ENCODE results near the gene SPATS2.
"Not testable (repeated sequence)": the region's sequence is repeated elsewhere in the genome, so short reads cannot be mapped to it uniquely, and the experiment has no call there.

Gene SPATS2

GRCh38 chr12:49496417-49497360 lies 129.4 kb downstream of the SPATS2 start:
- DNase-seq (ENCODE audit: low spot score): no peak
- TF ChIP-seq CTCF (IDR thresholded peaks at IDR 0.05; ENCODE audit: borderline replicate concordance, control extremely low read depth, extremely low read depth, insufficient read depth, missing control alignments): no peak
- in situ Hi-C loops (cut with MboI; ENCODE audit: low sequenced_read_pairs, unreplicated experiment): no loop called here

GRCh38 chr12:49501895-49502294 lies 134.6 kb downstream of the SPATS2 start:
- TF ChIP-seq CTCF (IDR thresholded peaks at IDR 0.05; ENCODE audit: borderline replicate concordance, control extremely low read depth, extremely low read depth, insufficient read depth, missing control alignments): no peak
- DNase-seq (ENCODE audit: low spot score): peak; percentile 33
- in situ Hi-C loops (cut with MboI; ENCODE audit: low sequenced_read_pairs, unreplicated experiment): no loop called here

GRCh38 chr12:49502590-49502989 lies 135.3 kb downstream of the SPATS2 start:
- no peak for DNase-seq (ENCODE audit: low spot score)
- no peak for TF ChIP-seq CTCF (IDR thresholded peaks at IDR 0.05; ENCODE audit: borderline replicate concordance, control extremely low read depth, extremely low read depth, insufficient read depth, missing control alignments)
- in situ Hi-C loops (cut with MboI; ENCODE audit: low sequenced_read_pairs, unreplicated experiment): no loop called here

- TF ChIP-seq CTCF (IDR thresholded peaks at IDR 0.05; ENCODE audit: borderline replicate concordance, control extremely low read depth, extremely low read depth, insufficient read depth, missing control alignments): no peak
- in situ Hi-C loops (cut with MboI; ENCODE audit: low sequenced_read_pairs, unreplicated experiment): no loop called here
- no peak for DNase-seq (ENCODE audit: low spot score)
Measured at GRCh38 chr12:49503674-49504180, 136.5 kb downstream of the SPATS2 start.

GRCh38 chr12:49505672-49506071 lies 138.4 kb downstream of the SPATS2 start:
- in situ Hi-C loops (cut with MboI; ENCODE audit: low sequenced_read_pairs, unreplicated experiment): loop anchor here (5.0 kb wide), 1 partner anchor 143 kb away; no protein-coding TSS in a partner anchor
- DNase-seq (ENCODE audit: low spot score): no peak
- TF ChIP-seq CTCF (IDR thresholded peaks at IDR 0.05; ENCODE audit: borderline replicate concordance, control extremely low read depth, extremely low read depth, insufficient read depth, missing control alignments): no peak

GRCh38 chr12:49507139-49507538 lies 139.9 kb downstream of the SPATS2 start:
- in situ Hi-C loops (cut with MboI; ENCODE audit: low sequenced_read_pairs, unreplicated experiment): loop anchor here (5.0 kb wide), 1 partner anchor 145 kb away; no protein-coding TSS in a partner anchor
- DNase-seq (ENCODE audit: low spot score): no peak
- TF ChIP-seq CTCF (IDR thresholded peaks at IDR 0.05; ENCODE audit: borderline replicate concordance, control extremely low read depth, extremely low read depth, insufficient read depth, missing control alignments): no peak

- not testable (repeated sequence) for DNase-seq (ENCODE audit: low spot score)
- in situ Hi-C loops (cut with MboI; ENCODE audit: low sequenced_read_pairs, unreplicated experiment): loop anchor here (5.0 kb wide), 1 partner anchor 147 kb away; no protein-coding TSS in a partner anchor
Measured at GRCh38 chr12:49509681-49510080, 142.4 kb downstream of the SPATS2 start.
